Measurements from ENCODE around the gene CCDC178.

The CCDC178 gene

GRCh38 chr18:33440060-33441043 is at the start of gene CCDC178:
Gene CCDC178, minus strand, starts transcription at chr18:33440721. Its CDS starts 28,633 bp downstream, at chr18:33412088.
- H3K4me1 ChIP-seq (ENCODE audit: control insufficient read depth, low read depth, low read length), result no peaks in the 10 kb centered on the region
- no peaks in the 10 kb centered on the region for H3K9me3 ChIP-seq (ENCODE audit: control insufficient read depth, low read depth, low read length)
- no peaks in the 10 kb centered on the region for H3K36me3 ChIP-seq (ENCODE audit: control insufficient read depth, low read depth, low read length)
- no peak within 1 kb of the TSS for H3K27ac ChIP-seq (ENCODE audit: low read length)
- peak within 1 kb of the TSS; percentile 26 for H3K9ac ChIP-seq (ENCODE audit: low read length)
- peak within 1 kb of the TSS; percentile 75 for H3K4me3 ChIP-seq (ENCODE audit: low read length)
- H3K27me3 ChIP-seq (ENCODE audit: control insufficient read depth, insufficient read depth, low read length), result peaks cover 16% of the 10 kb centered on the region

GRCh38 chr18:33483908-33484307 is 43.4 kb upstream of the CCDC178 start:
- Histone ChIP-seq H3K4me1 (ENCODE audit: control insufficient read depth, low read depth, low read length) (no peaks in the 10 kb centered on the region), H3K9me3 (ENCODE audit: control insufficient read depth, low read depth, low read length) (no peaks in the 10 kb centered on the region), H3K27me3 (ENCODE audit: control insufficient read depth, insufficient read depth, low read length) (no peaks in the 10 kb centered on the region), H3K36me3 (ENCODE audit: control insufficient read depth, low read depth, low read length) (no peaks in the 10 kb centered on the region), H3K4me3 (ENCODE audit: low read length) (no peak overlapping the region), H3K27ac (ENCODE audit: low read length) (no peak overlapping the region), H3K9ac (ENCODE audit: low read length) (no peak overlapping the region)

GRCh38 chr18:33472509-33472908 is 32.0 kb upstream of the CCDC178 start:
- Histone ChIP-seq H3K4me1 (ENCODE audit: control insufficient read depth, low read depth, low read length) (no peaks in the 10 kb centered on the region), H3K9ac (ENCODE audit: low read length) (no peak overlapping the region), H3K36me3 (ENCODE audit: control insufficient read depth, low read depth, low read length) (no peaks in the 10 kb centered on the region), H3K4me3 (ENCODE audit: low read length) (no peak overlapping the region), H3K27ac (ENCODE audit: low read length) (no peak overlapping the region), H3K9me3 (ENCODE audit: control insufficient read depth, low read depth, low read length) (no peaks in the 10 kb centered on the region), H3K27me3 (ENCODE audit: control insufficient read depth, insufficient read depth, low read length) (no peaks in the 10 kb centered on the region)

- Histone ChIP-seq H3K4me3 (ENCODE audit: low read length) (no peak overlapping the region), H3K9ac (ENCODE audit: low read length) (no peak overlapping the region), H3K27ac (ENCODE audit: low read length) (no peak overlapping the region), H3K9me3 (ENCODE audit: control insufficient read depth, low read depth, low read length) (no peaks in the 10 kb centered on the region), H3K36me3 (ENCODE audit: control insufficient read depth, low read depth, low read length) (no peaks in the 10 kb centered on the region), H3K4me1 (ENCODE audit: control insufficient read depth, low read depth, low read length) (no peaks in the 10 kb centered on the region), H3K27me3 (ENCODE audit: control insufficient read depth, insufficient read depth, low read length) (no peaks in the 10 kb centered on the region)
These were observed 29.7 kb upstream of the CCDC178 start for GRCh38 chr18:33470216-33470615.

GRCh38 chr18:33469699-33470098 is 29.2 kb upstream of the CCDC178 start:
- Histone ChIP-seq H3K36me3 (ENCODE audit: control insufficient read depth, low read depth, low read length) (no peaks in the 10 kb centered on the region), H3K9me3 (ENCODE audit: control insufficient read depth, low read depth, low read length) (no peaks in the 10 kb centered on the region), H3K27me3 (ENCODE audit: control insufficient read depth, insufficient read depth, low read length) (no peaks in the 10 kb centered on the region), H3K4me3 (ENCODE audit: low read length) (no peak overlapping the region), H3K27ac (ENCODE audit: low read length) (no peak overlapping the region), H3K9ac (ENCODE audit: low read length) (no peak overlapping the region), H3K4me1 (ENCODE audit: control insufficient read depth, low read depth, low read length) (no peaks in the 10 kb centered on the region)

- no peak overlapping the region for H3K4me3 ChIP-seq (ENCODE audit: low read length)
- no peaks in the 10 kb centered on the region for H3K36me3 ChIP-seq (ENCODE audit: control insufficient read depth, low read depth, low read length)
- H3K27me3 ChIP-seq (ENCODE audit: control insufficient read depth, insufficient read depth, low read length), result no peaks in the 10 kb centered on the region
- H3K4me1 ChIP-seq (ENCODE audit: control insufficient read depth, low read depth, low read length), result no peaks in the 10 kb centered on the region
- no peak overlapping the region for H3K27ac ChIP-seq (ENCODE audit: low read length)
- no peaks in the 10 kb centered on the region for H3K9me3 ChIP-seq (ENCODE audit: control insufficient read depth, low read depth, low read length)
- H3K9ac ChIP-seq (ENCODE audit: low read length), result no peak overlapping the region
These were observed 27.0 kb upstream of the CCDC178 start for GRCh38 chr18:33467531-33467930.

GRCh38 chr18:33466822-33467221 is 26.3 kb upstream of the CCDC178 start:
- Histone ChIP-seq H3K27me3 (ENCODE audit: control insufficient read depth, insufficient read depth, low read length) (no peaks in the 10 kb centered on the region), H3K27ac (ENCODE audit: low read length) (no peak overlapping the region), H3K36me3 (ENCODE audit: control insufficient read depth, low read depth, low read length) (no peaks in the 10 kb centered on the region), H3K4me1 (ENCODE audit: control insufficient read depth, low read depth, low read length) (no peaks in the 10 kb centered on the region), H3K9me3 (ENCODE audit: control insufficient read depth, low read depth, low read length) (no peaks in the 10 kb centered on the region), H3K4me3 (ENCODE audit: low read length) (no peak overlapping the region), H3K9ac (ENCODE audit: low read length) (no peak overlapping the region)

GRCh38 chr18:33460681-33461080 is 20.2 kb upstream of the CCDC178 start:
- H3K27ac ChIP-seq (ENCODE audit: low read length), result no peak overlapping the region
- H3K9ac ChIP-seq (ENCODE audit: low read length), result no peak overlapping the region
- no peaks in the 10 kb centered on the region for H3K9me3 ChIP-seq (ENCODE audit: control insufficient read depth, low read depth, low read length)
- H3K36me3 ChIP-seq (ENCODE audit: control insufficient read depth, low read depth, low read length), result no peaks in the 10 kb centered on the region
- no peaks in the 10 kb centered on the region for H3K27me3 ChIP-seq (ENCODE audit: control insufficient read depth, insufficient read depth, low read length)
- no peaks in the 10 kb centered on the region for H3K4me1 ChIP-seq (ENCODE audit: control insufficient read depth, low read depth, low read length)
- no peak overlapping the region for H3K4me3 ChIP-seq (ENCODE audit: low read length)

- no peaks in the 10 kb centered on the region for H3K27me3 ChIP-seq (ENCODE audit: control insufficient read depth, insufficient read depth, low read length)
- H3K27ac ChIP-seq (ENCODE audit: low read length), result no peak overlapping the region
- H3K36me3 ChIP-seq (ENCODE audit: control insufficient read depth, low read depth, low read length), result no peaks in the 10 kb centered on the region
- H3K4me3 ChIP-seq (ENCODE audit: low read length), result no peak overlapping the region
- no peaks in the 10 kb centered on the region for H3K9me3 ChIP-seq (ENCODE audit: control insufficient read depth, low read depth, low read length)
- no peaks in the 10 kb centered on the region for H3K4me1 ChIP-seq (ENCODE audit: control insufficient read depth, low read depth, low read length)
- H3K9ac ChIP-seq (ENCODE audit: low read length), result no peak overlapping the region
These were observed 19.1 kb upstream of the CCDC178 start for GRCh38 chr18:33459612-33460011.

GRCh38 chr18:33446604-33447003 is 6.1 kb upstream of the CCDC178 start:
- H3K9ac ChIP-seq (ENCODE audit: low read length), result no peak overlapping the region
- no peaks in the 10 kb centered on the region for H3K4me1 ChIP-seq (ENCODE audit: control insufficient read depth, low read depth, low read length)
- no peak overlapping the region for H3K4me3 ChIP-seq (ENCODE audit: low read length)
- H3K36me3 ChIP-seq (ENCODE audit: control insufficient read depth, low read depth, low read length), result no peaks in the 10 kb centered on the region
- no peak overlapping the region for H3K27ac ChIP-seq (ENCODE audit: low read length)
- H3K9me3 ChIP-seq (ENCODE audit: control insufficient read depth, low read depth, low read length), result no peaks in the 10 kb centered on the region
- peaks cover 7% of the 10 kb centered on the region for H3K27me3 ChIP-seq (ENCODE audit: control insufficient read depth, insufficient read depth, low read length)

- H3K36me3 ChIP-seq (ENCODE audit: control insufficient read depth, low read depth, low read length), result no peaks in the 10 kb centered on the region
- no peaks in the 10 kb centered on the region for H3K9me3 ChIP-seq (ENCODE audit: control insufficient read depth, low read depth, low read length)
- no peaks in the 10 kb centered on the region for H3K4me1 ChIP-seq (ENCODE audit: control insufficient read depth, low read depth, low read length)
- peaks cover 16% of the 10 kb centered on the region for H3K27me3 ChIP-seq (ENCODE audit: control insufficient read depth, insufficient read depth, low read length)
- H3K9ac ChIP-seq (ENCODE audit: low read length), result no peak overlapping the region
- H3K27ac ChIP-seq (ENCODE audit: low read length), result no peak overlapping the region
- H3K4me3 ChIP-seq (ENCODE audit: low read length), result no peak overlapping the region
These were observed 4.2 kb upstream of the CCDC178 start for GRCh38 chr18:33444709-33445108.

GRCh38 chr18:33432857-33433256 is 7.7 kb downstream of the CCDC178 start:
- H3K27ac ChIP-seq (ENCODE audit: low read length), result no peak overlapping the region
- H3K27me3 ChIP-seq (ENCODE audit: control insufficient read depth, insufficient read depth, low read length), result no peaks in the 10 kb centered on the region
- H3K9me3 ChIP-seq (ENCODE audit: control insufficient read depth, low read depth, low read length), result no peaks in the 10 kb centered on the region
- H3K9ac ChIP-seq (ENCODE audit: low read length), result no peak overlapping the region
- no peak overlapping the region for H3K4me3 ChIP-seq (ENCODE audit: low read length)
- no peaks in the 10 kb centered on the region for H3K4me1 ChIP-seq (ENCODE audit: control insufficient read depth, low read depth, low read length)
- no peaks in the 10 kb centered on the region for H3K36me3 ChIP-seq (ENCODE audit: control insufficient read depth, low read depth, low read length)
